Thyroid gland (tissue), 4 donors: Measurements from ENCODE around the gene KCNH1. TPM values are rescaled to one million over a fixed set of nuclear protein-coding genes. Genes with fewer than 3 reads are reported as not detected.

Experiments
- DNase-seq, 2 donors: peaks; one replicate each; pipeline ENCODE4 v3.0.0-alpha.2; 2019
- H3K27ac ChIP-seq, 3 donors: fragments of 200-600 bp; sonication (generic); 1 replicate in 2 of 3; 2 replicates in 1 of 3; pipeline ENCODE4 v1.5.1; 2016 to 2019; ENCODE audit warnings: mild to moderate bottlenecking in 1 of 3, moderate library complexity in 1 of 3
- H3K27me3 ChIP-seq: fragments of 200-600 bp; sonication (generic); one replicate; pipeline ENCODE4 v1.5.1; 2019
- H3K36me3 ChIP-seq, 2 donors: fragments of 200-600 bp; sonication (generic); one replicate each; pipeline ENCODE4 v1.5.1; 2016 to 2019
- H3K4me1 ChIP-seq, 2 donors: fragments of 200-600 bp; sonication (generic); one replicate each; pipeline ENCODE4 v1.5.1; 2017 to 2019
- H3K4me3 ChIP-seq, 3 donors: fragments of 200-600 bp; sonication (generic); replicated peaks in 1 of 3; 1 replicate in 2 of 3; 2 replicates in 1 of 3; pipeline ENCODE4 v1.5.1; 2016; ENCODE audit warnings: mild to moderate bottlenecking in 1 of 3
- H3K9me3 ChIP-seq: fragments of 200-600 bp; sonication (generic); one replicate; pipeline ENCODE4 v1.5.1; 2017
- CTCF ChIP-seq, 6 experiments: fragments of 200-600 bp in 3 of 6; fragments of 450-650 bp in 3 of 6; sonication (generic) in 3 of 6; IDR thresholded peaks; one replicate each; pipeline ENCODE4 v1.5.1; 2016 to 2019; ENCODE audit warnings: antibody characterized with exemption in 6 of 6, mild to moderate bottlenecking in 2 of 6, inconsistent platforms in 1 of 6, moderate library complexity in 1 of 6
- POLR2A ChIP-seq, 2 donors: fragments of 450-650 bp; IDR thresholded peaks; one replicate each; pipeline ENCODE4 v1.6.1; 2017; ENCODE audit warnings: antibody characterized with exemption in 2 of 2, mild to moderate bottlenecking in 2 of 2, moderate library complexity in 1 of 2
- WGBS, 2 donors: methylation state at CpG; one replicate each; pipeline ENCODE4 v1.1.5; 2017; 5-methylcytosine and 5-hydroxymethylcytosine counted together
- intact Hi-C: fragments of 100-400 bp; cut with DNase I; formaldehyde crosslinking; loops from one replicate; pipeline ENCODE4 v1.15.1; 2023
- total RNA-seq, 4 donors: library from RNA; depleted of rRNA; stranded (reverse); fragments of >200 nt; gene quantifications; one replicate each; pipeline ENCODE4 v1.2.3, GENCODE V29; 2016

KCNH1 gene
- total RNA-seq, 4 donors from 2014 or later, result 1.3 TPM; not detected in 2

- no peak for TF ChIP-seq POLR2A (IDR thresholded peaks at IDR 0.05)
- no peak for TF ChIP-seq CTCF (IDR thresholded peaks at IDR 0.05)
- DNase-seq, result no peak
- 72 to 76% methylated on average over 4 of the region's 4 CpGs for WGBS, 2 donors
- H3K4me3 ChIP-seq, result no peak overlapping the region
- no peaks in the 10 kb centered on the region for H3K36me3 ChIP-seq
- H3K27me3 ChIP-seq, result no peaks in the 10 kb centered on the region
- no peaks in the 10 kb centered on the region for H3K4me1 ChIP-seq
- H3K9me3 ChIP-seq, result no peaks in the 10 kb centered on the region
- H3K27ac ChIP-seq, result no peak overlapping the region
- intact Hi-C loops, result no loop called here
Measured at GRCh38 chr1:211127166-211127565, 6.8 kb downstream of the KCNH1 start.

GRCh38 chr1:211126622-211127021 lies 7.3 kb downstream of the KCNH1 start:
- H3K4me1 ChIP-seq, result no peaks in the 10 kb centered on the region
- H3K9me3 ChIP-seq, result no peaks in the 10 kb centered on the region
- TF ChIP-seq CTCF (IDR thresholded peaks at IDR 0.05) (no peak), POLR2A (IDR thresholded peaks at IDR 0.05) (no peak)
- H3K36me3 ChIP-seq, result no peaks in the 10 kb centered on the region
- no peaks in the 10 kb centered on the region for H3K27me3 ChIP-seq
- intact Hi-C loops, result no loop called here
- WGBS, 2 donors, result 87 to 93% methylated on average over 2 of the region's 2 CpGs
- H3K4me3 ChIP-seq, result no peak overlapping the region
- H3K27ac ChIP-seq, result no peak overlapping the region
- no peak for DNase-seq

GRCh38 chr1:211118407-211119102 lies 15.4 kb downstream of the KCNH1 start:
- no peaks in the 10 kb centered on the region for H3K4me1 ChIP-seq
- no peaks in the 10 kb centered on the region for H3K36me3 ChIP-seq
- intact Hi-C loops, result no loop called here
- TF ChIP-seq CTCF (IDR thresholded peaks at IDR 0.05), result no peak
- no peak for TF ChIP-seq POLR2A (IDR thresholded peaks at IDR 0.05)
- no peak overlapping the region for H3K4me3 ChIP-seq
- H3K9me3 ChIP-seq, result no peaks in the 10 kb centered on the region
- WGBS, 2 donors, result 83 to 85% methylated on average over 9 of the region's 9 CpGs
- no peak for DNase-seq
- H3K27ac ChIP-seq, result no peak overlapping the region
- no peaks in the 10 kb centered on the region for H3K27me3 ChIP-seq

GRCh38 chr1:211114446-211114845 lies 19.5 kb downstream of the KCNH1 start:
- DNase-seq, result no peak
- Histone ChIP-seq H3K9me3 (no peaks in the 10 kb centered on the region), H3K27me3 (no peaks in the 10 kb centered on the region), H3K4me1 (no peaks in the 10 kb centered on the region), H3K27ac (no peak overlapping the region), H3K4me3 (no peak overlapping the region), H3K36me3 (no peaks in the 10 kb centered on the region)
- intact Hi-C loops, result no loop called here
- 84 to 86% methylated on average over 6 of the region's 6 CpGs for WGBS, 2 donors
- TF ChIP-seq CTCF (IDR thresholded peaks at IDR 0.05), result no peak

GRCh38 chr1:211113566-211113965 lies 20.4 kb downstream of the KCNH1 start:
- Histone ChIP-seq H3K4me1 (no peaks in the 10 kb centered on the region), H3K4me3 (no peak overlapping the region), H3K27me3 (no peaks in the 10 kb centered on the region), H3K27ac (no peak overlapping the region), H3K36me3 (no peaks in the 10 kb centered on the region), H3K9me3 (no peaks in the 10 kb centered on the region)
- intact Hi-C loops, result no loop called here
- no peak for DNase-seq
- TF ChIP-seq POLR2A (IDR thresholded peaks at IDR 0.05) (no peak), CTCF (IDR thresholded peaks at IDR 0.05) (no peak)
- 38 to 47% methylated on average over 2 of the region's 2 CpGs for WGBS, 2 donors
